Activated T-helper 2 cell treated with anti-CD3 and anti-CD28 coated beads, Interferon-gamma antibody, Interleukin-2, Interleukin-4, amounts not matched to agents 10 μg/mL and 5 μg/mL and 100 μg/mL, durations not matched to agents 14 hours and 24 hours and 36 hours (primary cell): Measurements from ENCODE around the gene DENND1B. TPM values are rescaled to one million over a fixed set of nuclear protein-coding genes. Genes with fewer than 3 reads are reported as not detected.

Experiments
- DNase-seq: peaks from one replicate; pipeline ENCODE4 v3.0.0; 2021; ENCODE audit warnings: low spot score
- H3K27ac Mint-ChIP-seq: one replicate; pipeline ENCODE4 v1.8.0; 2021; ENCODE audit warnings: mixed read lengths
- H3K27me3 Mint-ChIP-seq: one replicate; pipeline ENCODE4 v1.8.0; 2021; ENCODE audit warnings: low read depth, mixed read lengths
- H3K36me3 Mint-ChIP-seq: one replicate; pipeline ENCODE4 v1.8.0; 2021; ENCODE audit warnings: low read depth, mixed read lengths
- H3K4me1 Mint-ChIP-seq: one replicate; pipeline ENCODE4 v1.8.0; 2021; ENCODE audit warnings: low read depth, mixed read lengths
- H3K4me3 Mint-ChIP-seq: one replicate; pipeline ENCODE4 v1.8.0; 2021; ENCODE audit warnings: low read depth, mild to moderate bottlenecking, moderate library complexity, mixed read lengths
- H3K9me3 Mint-ChIP-seq: one replicate; pipeline ENCODE4 v1.8.0; 2021; ENCODE audit warnings: mixed read lengths
- intact Hi-C: fragments of 100-400 bp; cut with micrococcal nuclease; formaldehyde crosslinking; loops from one replicate; pipeline ENCODE4 v1.15.1; 2023
- total RNA-seq: library from RNA; stranded (reverse); gene quantifications from 2 replicates; pipeline ENCODE4 v1.2.3, GENCODE V29; 2022

Gene DENND1B
- total RNA-seq: 18.2 and 19.0 TPM in 2 replicates

- intact Hi-C loops: loop anchor here (1.0 to 10.0 kb wide), 8 partner anchors 14 to 869 kb away; partner anchors contain the start of genes ASPM, LHX9 and NEK7
- Mint-ChIP-seq H3K27ac (peak within 1 kb of the TSS; percentile 99), H3K4me3 (peak within 1 kb of the TSS; percentile 89), H3K4me1 (peaks cover 62% of the 10 kb centered on the region), H3K36me3 (peaks cover 17% of the 10 kb centered on the region), H3K27me3 (no peaks in the 10 kb centered on the region), H3K9me3 (no peaks in the 10 kb centered on the region)
- peak; percentile 83 for DNase-seq
Measured at GRCh38 chr1:197775282-197776262, at the start of gene DENND1B. DENND1B (minus strand) TSS chr1:197775480; CDS start chr1:197775155, 325 bp downstream.

- Mint-ChIP-seq H3K4me3 (no peak overlapping the region), H3K9me3 (no peaks in the 10 kb centered on the region), H3K27me3 (peaks cover 1% of the 10 kb centered on the region), H3K4me1 (no peaks in the 10 kb centered on the region), H3K27ac (no peak overlapping the region), H3K36me3 (no peaks in the 10 kb centered on the region)
- intact Hi-C loops: no loop called here
- DNase-seq: no peak
Measured at GRCh38 chr1:197814306-197814705, 39.0 kb upstream of the DENND1B start.

GRCh38 chr1:197813741-197814140 is 38.5 kb upstream of the DENND1B start:
- intact Hi-C loops: no loop called here

GRCh38 chr1:197811769-197812168 is 36.5 kb upstream of the DENND1B start:
- Mint-ChIP-seq H3K27me3 (peaks cover 6% of the 10 kb centered on the region), H3K4me1 (peaks cover 13% of the 10 kb centered on the region), H3K4me3 (no peak overlapping the region), H3K9me3 (no peaks in the 10 kb centered on the region), H3K36me3 (no peaks in the 10 kb centered on the region), H3K27ac (no peak overlapping the region)
- intact Hi-C loops: no loop called here
- no peak for DNase-seq

More at GRCh38 chr1:197813741-197814140, 38.5 kb upstream of the DENND1B start:
- Mint-ChIP-seq H3K27me3 (peaks cover 5% of the 10 kb centered on the region), H3K27ac (no peak overlapping the region), H3K4me3 (no peak overlapping the region), H3K4me1 (peaks cover 3% of the 10 kb centered on the region), H3K36me3 (no peaks in the 10 kb centered on the region), H3K9me3 (no peaks in the 10 kb centered on the region)
- no peak for DNase-seq

GRCh38 chr1:197810812-197811211 is 35.5 kb upstream of the DENND1B start:
- intact Hi-C loops: no loop called here
- peaks cover 18% of the 10 kb centered on the region for H3K4me1 Mint-ChIP-seq
- H3K27me3 Mint-ChIP-seq: peaks cover 6% of the 10 kb centered on the region
- H3K36me3 Mint-ChIP-seq: no peaks in the 10 kb centered on the region
- no peak overlapping the region for H3K27ac Mint-ChIP-seq
- DNase-seq: no peak
- H3K4me3 Mint-ChIP-seq: no peak overlapping the region
- no peaks in the 10 kb centered on the region for H3K9me3 Mint-ChIP-seq

- intact Hi-C loops: no loop called here
- DNase-seq: no peak
- no peak overlapping the region for H3K4me3 Mint-ChIP-seq
Measured at GRCh38 chr1:197808880-197809279, 33.6 kb upstream of the DENND1B start.

GRCh38 chr1:197807739-197808453 is 32.6 kb upstream of the DENND1B start:
- Mint-ChIP-seq H3K9me3 (no peaks in the 10 kb centered on the region), H3K36me3 (no peaks in the 10 kb centered on the region), H3K4me1 (peaks cover 18% of the 10 kb centered on the region), H3K4me3 (no peak overlapping the region), H3K27ac (no peak overlapping the region), H3K27me3 (peaks cover 6% of the 10 kb centered on the region)
- no peak for DNase-seq
- intact Hi-C loops: loop anchor here (1.0 kb wide), 1 partner anchor 31 kb away; no protein-coding TSS in a partner anchor

More at GRCh38 chr1:197808880-197809279, 33.6 kb upstream of the DENND1B start:
- H3K9me3 Mint-ChIP-seq: no peaks in the 10 kb centered on the region
- H3K27ac Mint-ChIP-seq: no peak overlapping the region
- peaks cover 18% of the 10 kb centered on the region for H3K4me1 Mint-ChIP-seq
- H3K27me3 Mint-ChIP-seq: peaks cover 6% of the 10 kb centered on the region
- no peaks in the 10 kb centered on the region for H3K36me3 Mint-ChIP-seq

GRCh38 chr1:197807216-197807615 is 31.9 kb upstream of the DENND1B start:
- no peaks in the 10 kb centered on the region for H3K9me3 Mint-ChIP-seq
- H3K36me3 Mint-ChIP-seq: no peaks in the 10 kb centered on the region
- intact Hi-C loops: loop anchor here (1.0 kb wide), 1 partner anchor 30 kb away; no protein-coding TSS in a partner anchor
- no peak overlapping the region for H3K4me3 Mint-ChIP-seq
- H3K27ac Mint-ChIP-seq: no peak overlapping the region
- peaks cover 18% of the 10 kb centered on the region for H3K4me1 Mint-ChIP-seq
- peaks cover 6% of the 10 kb centered on the region for H3K27me3 Mint-ChIP-seq
- DNase-seq: no peak

- intact Hi-C loops: loop anchor here (1.0 kb wide), 1 partner anchor 29 kb away; no protein-coding TSS in a partner anchor
- Mint-ChIP-seq H3K9me3 (peaks cover 5% of the 10 kb centered on the region), H3K27ac (no peak overlapping the region), H3K36me3 (no peaks in the 10 kb centered on the region), H3K4me1 (peaks cover 18% of the 10 kb centered on the region), H3K27me3 (peaks cover 6% of the 10 kb centered on the region), H3K4me3 (no peak overlapping the region)
- DNase-seq: no peak
Measured at GRCh38 chr1:197806718-197807117, 31.4 kb upstream of the DENND1B start.

- H3K9me3 Mint-ChIP-seq: peaks cover 40% of the 10 kb centered on the region
- no peak overlapping the region for H3K27ac Mint-ChIP-seq
- no peaks in the 10 kb centered on the region for H3K27me3 Mint-ChIP-seq
- intact Hi-C loops: no loop called here
- no peak for DNase-seq
- peaks cover 5% of the 10 kb centered on the region for H3K4me1 Mint-ChIP-seq
- H3K36me3 Mint-ChIP-seq: peaks cover 18% of the 10 kb centered on the region
- no peak overlapping the region for H3K4me3 Mint-ChIP-seq
Measured at GRCh38 chr1:197801684-197802083, 26.4 kb upstream of the DENND1B start.

GRCh38 chr1:197801111-197801482 is 25.8 kb upstream of the DENND1B start:
- no peak overlapping the region for H3K27ac Mint-ChIP-seq
- intact Hi-C loops: no loop called here
- no peak for DNase-seq
- H3K36me3 Mint-ChIP-seq: peaks cover 24% of the 10 kb centered on the region
- H3K27me3 Mint-ChIP-seq: peaks cover 4% of the 10 kb centered on the region
- peaks cover 46% of the 10 kb centered on the region for H3K9me3 Mint-ChIP-seq
- H3K4me3 Mint-ChIP-seq: no peak overlapping the region
- no peaks in the 10 kb centered on the region for H3K4me1 Mint-ChIP-seq

- H3K27me3 Mint-ChIP-seq: peaks cover 4% of the 10 kb centered on the region
- H3K27ac Mint-ChIP-seq: no peak overlapping the region
- no peaks in the 10 kb centered on the region for H3K4me1 Mint-ChIP-seq
- no peak for DNase-seq
- H3K4me3 Mint-ChIP-seq: no peak overlapping the region
- H3K36me3 Mint-ChIP-seq: peaks cover 29% of the 10 kb centered on the region
- peaks cover 52% of the 10 kb centered on the region for H3K9me3 Mint-ChIP-seq
- intact Hi-C loops: no loop called here
Measured at GRCh38 chr1:197800379-197801110, 25.3 kb upstream of the DENND1B start.
